Thyroid gland (tissue), 4 donors: Measurements from ENCODE around the gene BRIP1. TPM values are rescaled to one million over a fixed set of nuclear protein-coding genes. Genes with fewer than 3 reads are reported as not detected.
"Not testable (repeated sequence)": the region's sequence is repeated elsewhere in the genome, so short reads cannot be mapped to it uniquely, and the experiment has no call there.

Experiments
- DNase-seq, 2 donors: peaks; one replicate each; pipeline ENCODE4 v3.0.0-alpha.2; 2019
- H3K27ac ChIP-seq, 3 donors: fragments of 200-600 bp; sonication (generic); 1 replicate in 2 of 3; 2 replicates in 1 of 3; pipeline ENCODE4 v1.5.1; 2016 to 2019; ENCODE audit warnings: mild to moderate bottlenecking in 1 of 3, moderate library complexity in 1 of 3
- H3K27me3 ChIP-seq: fragments of 200-600 bp; sonication (generic); one replicate; pipeline ENCODE4 v1.5.1; 2019
- H3K36me3 ChIP-seq, 2 donors: fragments of 200-600 bp; sonication (generic); one replicate each; pipeline ENCODE4 v1.5.1; 2016 to 2019
- H3K4me1 ChIP-seq, 2 donors: fragments of 200-600 bp; sonication (generic); one replicate each; pipeline ENCODE4 v1.5.1; 2017 to 2019
- H3K4me3 ChIP-seq, 3 donors: fragments of 200-600 bp; sonication (generic); replicated peaks in 1 of 3; 1 replicate in 2 of 3; 2 replicates in 1 of 3; pipeline ENCODE4 v1.5.1; 2016; ENCODE audit warnings: mild to moderate bottlenecking in 1 of 3
- H3K9me3 ChIP-seq: fragments of 200-600 bp; sonication (generic); one replicate; pipeline ENCODE4 v1.5.1; 2017
- CTCF ChIP-seq, 6 experiments: fragments of 200-600 bp in 3 of 6; fragments of 450-650 bp in 3 of 6; sonication (generic) in 3 of 6; IDR thresholded peaks; one replicate each; pipeline ENCODE4 v1.5.1; 2016 to 2019; ENCODE audit warnings: antibody characterized with exemption in 6 of 6, mild to moderate bottlenecking in 2 of 6, inconsistent platforms in 1 of 6, moderate library complexity in 1 of 6
- POLR2A ChIP-seq, 2 donors: fragments of 450-650 bp; IDR thresholded peaks; one replicate each; pipeline ENCODE4 v1.6.1; 2017; ENCODE audit warnings: antibody characterized with exemption in 2 of 2, mild to moderate bottlenecking in 2 of 2, moderate library complexity in 1 of 2
- WGBS, 2 donors: methylation state at CpG; one replicate each; pipeline ENCODE4 v1.1.5; 2017; 5-methylcytosine and 5-hydroxymethylcytosine counted together
- intact Hi-C: fragments of 100-400 bp; cut with DNase I; formaldehyde crosslinking; loops from one replicate; pipeline ENCODE4 v1.15.1; 2023
- total RNA-seq, 4 donors: library from RNA; depleted of rRNA; stranded (reverse); fragments of >200 nt; gene quantifications; one replicate each; pipeline ENCODE4 v1.2.3, GENCODE V29; 2016

The BRIP1 gene
- total RNA-seq, 4 donors from 2014 or later: 0.40 TPM; not detected in 3

GRCh38 chr17:61833536-61834193, 29.7 kb downstream of the BRIP1 start:
- H3K27me3 ChIP-seq: no peaks in the 10 kb centered on the region
- intact Hi-C loops: loop anchor here (10.0 kb wide), 1 partner anchor 419 kb away; no protein-coding TSS in a partner anchor
- 71 to 80% methylated on average over 7 of the region's 7 CpGs for WGBS, 2 donors

GRCh38 chr17:61832463-61832862, 30.9 kb downstream of the BRIP1 start:
- Histone ChIP-seq H3K9me3 (no peaks in the 10 kb centered on the region), H3K27ac (no peak overlapping the region), H3K27me3 (no peaks in the 10 kb centered on the region), H3K4me3 (no peak overlapping the region), H3K36me3 (no peaks in the 10 kb centered on the region), H3K4me1 (no peaks in the 10 kb centered on the region)
- WGBS, 2 donors: 93 to 95% methylated on average over 3 of the region's 3 CpGs
- TF ChIP-seq POLR2A (IDR thresholded peaks at IDR 0.05) (no peak), CTCF (IDR thresholded peaks at IDR 0.05) (no peak)
- no peak for DNase-seq
- intact Hi-C loops: loop anchor here (10.0 kb wide), 1 partner anchor 418 kb away; no protein-coding TSS in a partner anchor

More at GRCh38 chr17:61833536-61834193, 29.7 kb downstream of the BRIP1 start:
- Histone ChIP-seq H3K4me1 (no peaks in the 10 kb centered on the region), H3K9me3 (no peaks in the 10 kb centered on the region), H3K36me3 (no peaks in the 10 kb centered on the region), H3K4me3 (no peak overlapping the region), H3K27ac (no peak overlapping the region)
- no peak for TF ChIP-seq CTCF (IDR thresholded peaks at IDR 0.05)
- TF ChIP-seq POLR2A (IDR thresholded peaks at IDR 0.05): no peak
- DNase-seq: no peak

GRCh38 chr17:61831099-61831498, 32.2 kb downstream of the BRIP1 start:
- TF ChIP-seq CTCF (IDR thresholded peaks at IDR 0.05): no peak
- no peaks in the 10 kb centered on the region for H3K9me3 ChIP-seq
- no peaks in the 10 kb centered on the region for H3K36me3 ChIP-seq
- H3K27me3 ChIP-seq: no peaks in the 10 kb centered on the region
- 95% methylated on average over 1 of the region's 1 CpG for WGBS, 2 donors
- H3K4me1 ChIP-seq: no peaks in the 10 kb centered on the region
- H3K27ac ChIP-seq: no peak overlapping the region
- DNase-seq: no peak
- H3K4me3 ChIP-seq: no peak overlapping the region
- intact Hi-C loops: loop anchor here (10.0 kb wide), 1 partner anchor 416 kb away; no protein-coding TSS in a partner anchor

GRCh38 chr17:61828694-61829093, 34.6 kb downstream of the BRIP1 start:
- Histone ChIP-seq H3K36me3 (no peaks in the 10 kb centered on the region), H3K4me3 (no peak overlapping the region), H3K9me3 (no peaks in the 10 kb centered on the region), H3K4me1 (no peaks in the 10 kb centered on the region), H3K27me3 (no peaks in the 10 kb centered on the region), H3K27ac (no peak overlapping the region)
- no peak for DNase-seq
- no peak for TF ChIP-seq CTCF (IDR thresholded peaks at IDR 0.05)
- no peak for TF ChIP-seq POLR2A (IDR thresholded peaks at IDR 0.05)
- intact Hi-C loops: no loop called here
- WGBS, 2 donors: 91 to 93% methylated on average over 1 of the region's 1 CpG

- 94 to 98% methylated on average over 8 of the region's 8 CpGs for WGBS, 2 donors
- intact Hi-C loops: no loop called here
- Histone ChIP-seq H3K9me3 (no peaks in the 10 kb centered on the region), H3K4me1 (no peaks in the 10 kb centered on the region), H3K27me3 (no peaks in the 10 kb centered on the region), H3K36me3 (no peaks in the 10 kb centered on the region), H3K4me3 (no peak overlapping the region), H3K27ac (no peak overlapping the region)
- DNase-seq: no peak
- TF ChIP-seq CTCF (IDR thresholded peaks at IDR 0.05) (no peak), POLR2A (IDR thresholded peaks at IDR 0.05) (no peak)
Observed at GRCh38 chr17:61827649-61828395, 35.5 kb downstream of the BRIP1 start.

GRCh38 chr17:61826866-61827265, 36.5 kb downstream of the BRIP1 start:
- H3K9me3 ChIP-seq, DNase-seq, H3K36me3 ChIP-seq, intact Hi-C loops, H3K27me3 ChIP-seq, H3K4me1 ChIP-seq, H3K4me3 ChIP-seq, H3K27ac ChIP-seq: not testable (repeated sequence)
- whole genome bisulfite sequencing, 2 donors: 97 to 98% methylated on average over 1 of the region's 1 CpG

- 94 to 95% methylated on average over 2 of the region's 2 CpGs for WGBS, 2 donors
- H3K36me3 ChIP-seq, H3K27ac ChIP-seq, H3K4me1 ChIP-seq, H3K9me3 ChIP-seq, H3K27me3 ChIP-seq, H3K4me3 ChIP-seq, DNase-seq, intact Hi-C loops: not testable (repeated sequence)
Observed at GRCh38 chr17:61826198-61826597, 37.1 kb downstream of the BRIP1 start.
